ENCODE measurements around the gene CCM2.

CCM2 gene

GRCh38 chr7:45000093-45001032, at the start of gene CCM2:
TSS of gene CCM2 (plus strand) at chr7:45000201. CDS start at chr7:45000334, 133 bp downstream.
- ChIA-PET CTCF (interaction anchor here (1.2 kb wide), 1 partner anchor 27 kb away, joined by 3 read pairs; no protein-coding TSS in a partner anchor), POLR2A (ENCODE audit: low non-redundant PET) (interaction anchor here (0.6 to 0.9 kb wide), 3 partner anchors 15 to 151 kb away, joined by 3 to 4 read pairs (median 3); no protein-coding TSS in a partner anchor)
- H3K27ac ChIP-seq, result peak within 1 kb of the TSS; percentile 93
- no peak for TF ChIP-seq CTCF (conservative IDR thresholded peaks at IDR 0.05; ENCODE audit: low read depth)
- DNase-seq (ENCODE audit: low spot score), result no peak

- ChIA-PET POLR2A (ENCODE audit: low non-redundant PET) (no interaction called here), CTCF (no interaction called here)
- no peak overlapping the region for H3K27ac ChIP-seq
- TF ChIP-seq CTCF (conservative IDR thresholded peaks at IDR 0.05; ENCODE audit: low read depth), result no peak
- no peak for DNase-seq (ENCODE audit: low spot score)
Observed at GRCh38 chr7:44953156-44953555, 46.8 kb upstream of the CCM2 start.

GRCh38 chr7:44955733-44956132, 44.3 kb upstream of the CCM2 start:
- DNase-seq (ENCODE audit: low spot score), result no peak
- POLR2A ChIA-PET (ENCODE audit: low non-redundant PET), result no interaction called here
- no peak overlapping the region for H3K27ac ChIP-seq
- CTCF ChIA-PET, result no interaction called here
- TF ChIP-seq CTCF (conservative IDR thresholded peaks at IDR 0.05; ENCODE audit: low read depth), result no peak

- POLR2A ChIA-PET (ENCODE audit: low non-redundant PET), result no interaction called here
- no peak for DNase-seq (ENCODE audit: low spot score)
- no peak for TF ChIP-seq CTCF (conservative IDR thresholded peaks at IDR 0.05; ENCODE audit: low read depth)
- no peak overlapping the region for H3K27ac ChIP-seq
- CTCF ChIA-PET, result no interaction called here
Observed at GRCh38 chr7:44956157-44956766, 43.7 kb upstream of the CCM2 start.

GRCh38 chr7:44958645-44959344, 41.2 kb upstream of the CCM2 start:
- POLR2A ChIA-PET (ENCODE audit: low non-redundant PET), result no interaction called here
- H3K27ac ChIP-seq, result no peak overlapping the region
- DNase-seq (ENCODE audit: low spot score), result no peak
- CTCF ChIA-PET, result no interaction called here
- no peak for TF ChIP-seq CTCF (conservative IDR thresholded peaks at IDR 0.05; ENCODE audit: low read depth)

GRCh38 chr7:44959433-44959951, 40.5 kb upstream of the CCM2 start:
- no peak for TF ChIP-seq CTCF (conservative IDR thresholded peaks at IDR 0.05; ENCODE audit: low read depth)
- peak overlapping the region; percentile 46 for H3K27ac ChIP-seq
- peak; percentile 80 for DNase-seq (ENCODE audit: low spot score)
- ChIA-PET CTCF (no interaction called here), POLR2A (ENCODE audit: low non-redundant PET) (no interaction called here)
